ENCODE results near the gene RIPK4.

RIPK4 gene

GRCh38 chr21:41691205-41692184, 75.4 kb downstream of the RIPK4 start:
- peak; percentile 19 for DNase-seq (ENCODE audit: low spot score)
